Measurements from ENCODE around the gene HELB. TPM values are rescaled to one million over a fixed set of nuclear protein-coding genes. Genes with fewer than 3 reads are reported as not detected.

The HELB gene
- total and polyA plus RNA-seq, 10 of the 15 experiments (the other 5 are each of a cell fraction or from before 2014, with no cell fraction given) = 0.58 to 10.0 (median 4.4) TPM

DNA sequence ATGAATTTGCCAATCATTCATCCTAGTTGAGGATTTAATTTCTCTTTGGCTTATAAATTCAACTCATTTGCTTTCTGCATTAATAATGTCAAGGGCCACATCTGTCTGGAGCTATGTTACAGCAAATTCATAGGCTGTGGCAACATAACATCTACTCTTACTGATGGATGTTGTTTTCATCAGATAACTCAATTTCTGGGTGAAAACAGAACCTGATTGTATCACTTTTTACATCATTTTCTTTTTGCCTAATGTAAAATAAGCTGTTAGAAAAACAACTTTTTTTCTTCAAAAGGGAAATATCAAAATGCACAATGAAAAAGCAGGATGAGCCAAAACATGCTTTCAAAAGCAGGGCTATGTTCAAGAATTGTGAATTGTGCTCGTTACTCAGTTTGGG, 73.3 kb downstream of the HELB start:
- RAD21 ChIA-PET (ENCODE audit: unreplicated experiment) = no interaction called here
- FAIRE-seq (no peak), DNase-seq (ENCODE audit: low read depth, low spot score) (no peak), ATAC-seq (no peak)
- Histone ChIP-seq H3K4me1 (ENCODE audit: control insufficient read depth, insufficient read depth, low read length) (peaks cover 7% of the 10 kb centered on the region), H3K36me3 (ENCODE audit: control insufficient read depth in 2 of 2, insufficient read depth in 2 of 2, low read length in 1 of 2) (no peaks in the 10 kb centered on the region), H2AFZ (ENCODE audit: control insufficient read depth, low read depth, low read length) (no peak overlapping the region), H3K27me3 (replicated peaks in 1 of 2; ENCODE audit: control insufficient read depth in 2 of 2, insufficient read depth in 2 of 2, low read length in 1 of 2) (no peaks in the 10 kb centered on the region; a peak in 1 of 4 replicates), H4K20me1 (ENCODE audit: control insufficient read depth, insufficient read depth) (no peaks in the 10 kb centered on the region), H3K9ac (ENCODE audit: control insufficient read depth, insufficient read depth, low read length) (no peak overlapping the region), H3K4me3 (no peak overlapping the region), H3K9me3 (replicated peaks; ENCODE audit: control insufficient read depth, insufficient read depth, low read length) (no peaks in the 10 kb centered on the region), H3K79me2 (ENCODE audit: control insufficient read depth, insufficient read depth, low read length) (no peaks in the 10 kb centered on the region), H3K4me2 (ENCODE audit: control insufficient read depth, insufficient read depth) (no peak overlapping the region), H3K27ac (ENCODE audit: control insufficient read depth, insufficient read depth) (no peak overlapping the region)
- in situ Hi-C loops (cut with MboI) = no loop called here
- CTCF ChIA-PET = no interaction called here
- BruUV-seq (replicated peaks) = no TSS peak
- 38% methylated on average over 1 of the region's 1 CpG for WGBS (ENCODE audit: insufficient coverage, insufficient replicate concordance, low lambda C conversion rate, missing lambda C conversion rate)
- intact Hi-C loops (cut with micrococcal nuclease; ENCODE audit: unreplicated experiment) = no loop called here
- POLR2A ChIA-PET = no interaction called here
- SMC1A ChIA-PET (ENCODE audit: uncharacterized antibody, unreplicated experiment) = interaction anchor here (0.8 to 1.3 kb wide), 3 partner anchors 9 to 19 kb away, joined by 4 to 5 read pairs (median 4); no protein-coding TSS in a partner anchor
- TF ChIP-seq DPF2 (IDR thresholded peaks at IDR 0.05) = no peak
- TF ChIP-seq, protein P1, sequence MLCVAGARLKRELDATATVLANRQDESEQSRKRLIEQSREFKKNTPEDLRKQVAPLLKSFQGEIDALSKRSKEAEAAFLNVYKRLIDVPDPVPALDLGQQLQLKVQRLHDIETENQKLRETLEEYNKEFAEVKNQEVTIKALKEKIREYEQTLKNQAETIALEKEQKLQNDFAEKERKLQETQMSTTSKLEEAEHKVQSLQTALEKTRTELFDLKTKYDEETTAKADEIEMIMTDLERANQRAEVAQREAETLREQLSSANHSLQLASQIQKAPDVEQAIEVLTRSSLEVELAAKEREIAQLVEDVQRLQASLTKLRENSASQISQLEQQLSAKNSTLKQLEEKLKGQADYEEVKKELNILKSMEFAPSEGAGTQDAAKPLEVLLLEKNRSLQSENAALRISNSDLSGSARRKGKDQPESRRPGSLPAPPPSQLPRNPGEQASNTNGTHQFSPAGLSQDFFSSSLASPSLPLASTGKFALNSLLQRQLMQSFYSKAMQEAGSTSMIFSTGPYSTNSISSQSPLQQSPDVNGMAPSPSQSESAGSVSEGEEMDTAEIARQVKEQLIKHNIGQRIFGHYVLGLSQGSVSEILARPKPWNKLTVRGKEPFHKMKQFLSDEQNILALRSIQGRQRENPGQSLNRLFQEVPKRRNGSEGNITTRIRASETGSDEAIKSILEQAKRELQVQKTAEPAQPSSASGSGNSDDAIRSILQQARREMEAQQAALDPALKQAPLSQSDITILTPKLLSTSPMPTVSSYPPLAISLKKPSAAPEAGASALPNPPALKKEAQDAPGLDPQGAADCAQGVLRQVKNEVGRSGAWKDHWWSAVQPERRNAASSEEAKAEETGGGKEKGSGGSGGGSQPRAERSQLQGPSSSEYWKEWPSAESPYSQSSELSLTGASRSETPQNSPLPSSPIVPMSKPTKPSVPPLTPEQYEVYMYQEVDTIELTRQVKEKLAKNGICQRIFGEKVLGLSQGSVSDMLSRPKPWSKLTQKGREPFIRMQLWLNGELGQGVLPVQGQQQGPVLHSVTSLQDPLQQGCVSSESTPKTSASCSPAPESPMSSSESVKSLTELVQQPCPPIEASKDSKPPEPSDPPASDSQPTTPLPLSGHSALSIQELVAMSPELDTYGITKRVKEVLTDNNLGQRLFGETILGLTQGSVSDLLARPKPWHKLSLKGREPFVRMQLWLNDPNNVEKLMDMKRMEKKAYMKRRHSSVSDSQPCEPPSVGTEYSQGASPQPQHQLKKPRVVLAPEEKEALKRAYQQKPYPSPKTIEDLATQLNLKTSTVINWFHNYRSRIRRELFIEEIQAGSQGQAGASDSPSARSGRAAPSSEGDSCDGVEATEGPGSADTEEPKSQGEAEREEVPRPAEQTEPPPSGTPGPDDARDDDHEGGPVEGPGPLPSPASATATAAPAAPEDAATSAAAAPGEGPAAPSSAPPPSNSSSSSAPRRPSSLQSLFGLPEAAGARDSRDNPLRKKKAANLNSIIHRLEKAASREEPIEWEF (IDR thresholded peaks at IDR 0.05; ENCODE audit: insufficient replicate concordance, low read depth, low read length) = no peak
- TF ChIP-seq, protein P2, sequence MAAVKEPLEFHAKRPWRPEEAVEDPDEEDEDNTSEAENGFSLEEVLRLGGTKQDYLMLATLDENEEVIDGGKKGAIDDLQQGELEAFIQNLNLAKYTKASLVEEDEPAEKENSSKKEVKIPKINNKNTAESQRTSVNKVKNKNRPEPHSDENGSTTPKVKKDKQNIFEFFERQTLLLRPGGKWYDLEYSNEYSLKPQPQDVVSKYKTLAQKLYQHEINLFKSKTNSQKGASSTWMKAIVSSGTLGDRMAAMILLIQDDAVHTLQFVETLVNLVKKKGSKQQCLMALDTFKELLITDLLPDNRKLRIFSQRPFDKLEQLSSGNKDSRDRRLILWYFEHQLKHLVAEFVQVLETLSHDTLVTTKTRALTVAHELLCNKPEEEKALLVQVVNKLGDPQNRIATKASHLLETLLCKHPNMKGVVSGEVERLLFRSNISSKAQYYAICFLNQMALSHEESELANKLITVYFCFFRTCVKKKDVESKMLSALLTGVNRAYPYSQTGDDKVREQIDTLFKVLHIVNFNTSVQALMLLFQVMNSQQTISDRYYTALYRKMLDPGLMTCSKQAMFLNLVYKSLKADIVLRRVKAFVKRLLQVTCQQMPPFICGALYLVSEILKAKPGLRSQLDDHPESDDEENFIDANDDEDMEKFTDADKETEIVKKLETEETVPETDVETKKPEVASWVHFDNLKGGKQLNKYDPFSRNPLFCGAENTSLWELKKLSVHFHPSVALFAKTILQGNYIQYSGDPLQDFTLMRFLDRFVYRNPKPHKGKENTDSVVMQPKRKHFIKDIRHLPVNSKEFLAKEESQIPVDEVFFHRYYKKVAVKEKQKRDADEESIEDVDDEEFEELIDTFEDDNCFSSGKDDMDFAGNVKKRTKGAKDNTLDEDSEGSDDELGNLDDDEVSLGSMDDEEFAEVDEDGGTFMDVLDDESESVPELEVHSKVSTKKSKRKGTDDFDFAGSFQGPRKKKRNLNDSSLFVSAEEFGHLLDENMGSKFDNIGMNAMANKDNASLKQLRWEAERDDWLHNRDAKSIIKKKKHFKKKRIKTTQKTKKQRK (IDR thresholded peaks at IDR 0.05; ENCODE audit: low read depth, low read length) = no peak
- TF ChIP-seq STAT1 (conservative IDR thresholded peaks at IDR 0.05) = no peak
- no peak for TF ChIP-seq SIN3A (IDR thresholded peaks at IDR 0.05; ENCODE audit: low read depth, low read length)
- TF ChIP-seq TCF3 (IDR thresholded peaks at IDR 0.05; ENCODE audit: borderline replicate concordance, insufficient read depth, low read depth, low read length) = no peak
- TF ChIP-seq, protein P3, sequence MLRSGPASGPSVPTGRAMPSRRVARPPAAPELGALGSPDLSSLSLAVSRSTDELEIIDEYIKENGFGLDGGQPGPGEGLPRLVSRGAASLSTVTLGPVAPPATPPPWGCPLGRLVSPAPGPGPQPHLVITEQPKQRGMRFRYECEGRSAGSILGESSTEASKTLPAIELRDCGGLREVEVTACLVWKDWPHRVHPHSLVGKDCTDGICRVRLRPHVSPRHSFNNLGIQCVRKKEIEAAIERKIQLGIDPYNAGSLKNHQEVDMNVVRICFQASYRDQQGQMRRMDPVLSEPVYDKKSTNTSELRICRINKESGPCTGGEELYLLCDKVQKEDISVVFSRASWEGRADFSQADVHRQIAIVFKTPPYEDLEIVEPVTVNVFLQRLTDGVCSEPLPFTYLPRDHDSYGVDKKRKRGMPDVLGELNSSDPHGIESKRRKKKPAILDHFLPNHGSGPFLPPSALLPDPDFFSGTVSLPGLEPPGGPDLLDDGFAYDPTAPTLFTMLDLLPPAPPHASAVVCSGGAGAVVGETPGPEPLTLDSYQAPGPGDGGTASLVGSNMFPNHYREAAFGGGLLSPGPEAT (IDR thresholded peaks at IDR 0.05; ENCODE audit: low read depth) = no peak
- no peak for TF ChIP-seq BHLHE40 (IDR thresholded peaks at IDR 0.05; ENCODE audit: borderline replicate concordance in 1 of 2, low read depth in 2 of 2, low read length in 1 of 2)
- TF ChIP-seq POLR2A (IDR thresholded peaks at IDR 0.05; ENCODE audit: low read depth, low read length) = no peak
- TF ChIP-seq ATF7 (IDR thresholded peaks at IDR 0.05; ENCODE audit: low read depth) = no peak
- TF ChIP-seq FOXM1 (IDR thresholded peaks at IDR 0.05; ENCODE audit: low read depth, low read length) = no peak
- no peak for TF ChIP-seq STAT3 (IDR thresholded peaks at IDR 0.05; ENCODE audit: low read depth, low read length)
- no peak for TF ChIP-seq CEBPB (IDR thresholded peaks at IDR 0.05; ENCODE audit: borderline replicate concordance in 1 of 2, low read depth in 2 of 2, low read length in 2 of 2)
